ENCODE results near the gene GABBR1. TPM values are rescaled to one million over a fixed set of nuclear protein-coding genes. Genes with fewer than 3 reads are reported as not detected.

Gene GABBR1
- total RNA-seq, 4 donors from 2014 or later, result 30.6 to 47.8 (median 40.6) TPM

DNA sequence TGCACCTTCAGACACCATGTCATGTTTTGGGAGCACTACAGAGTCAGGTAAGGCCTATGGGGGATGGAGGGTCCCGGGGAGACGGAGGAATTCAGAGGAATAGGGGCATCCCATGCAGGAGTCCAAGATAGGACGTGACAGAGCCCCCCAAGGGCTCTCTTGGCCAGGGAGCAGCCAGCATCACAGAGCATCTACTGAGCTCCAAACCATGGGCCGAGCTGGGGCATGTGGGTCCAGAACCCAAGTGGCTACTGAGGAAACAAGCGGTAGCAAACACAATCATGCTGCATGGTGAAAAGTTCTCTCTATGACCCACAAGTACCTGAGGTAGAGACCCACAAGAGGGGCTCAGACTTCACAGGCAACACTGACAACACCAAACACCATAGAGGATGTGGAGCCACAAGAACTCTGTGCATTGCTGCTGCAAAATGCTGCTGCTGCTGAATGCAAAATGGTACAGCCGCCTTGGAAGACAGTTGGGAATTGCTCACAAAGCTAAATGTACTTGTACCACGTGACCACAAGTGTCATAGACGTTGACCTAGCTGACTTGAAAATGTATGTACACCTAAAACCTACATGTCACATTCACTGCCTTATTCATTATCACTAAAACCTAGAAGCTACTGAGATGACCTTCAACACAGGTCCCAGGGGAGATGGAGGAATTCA lies 111.8 kb downstream of the GABBR1 start:
- H3K36me3 ChIP-seq, result no peaks in the 10 kb centered on the region
- WGBS, result 71% methylated on average over 8 of the region's 8 CpGs
- no peaks in the 10 kb centered on the region for H3K4me1 ChIP-seq
- intact Hi-C loops (cut with DNase I), result no loop called here
- DNase-seq (ENCODE audit: extremely low spot score), result peak; percentile 77
- no peak overlapping the region for H3K27ac ChIP-seq (replicated peaks in 1 of 4)
- no peaks in the 10 kb centered on the region for H3K27me3 ChIP-seq
- TF ChIP-seq POLR2AphosphoS5 (IDR thresholded peaks at IDR 0.05) (no peak), POLR2A (IDR thresholded peaks at IDR 0.05; ENCODE audit: low read depth) (no peak), EP300 (IDR thresholded peaks at IDR 0.05) (no peak)
- TF ChIP-seq, protein P1, sequence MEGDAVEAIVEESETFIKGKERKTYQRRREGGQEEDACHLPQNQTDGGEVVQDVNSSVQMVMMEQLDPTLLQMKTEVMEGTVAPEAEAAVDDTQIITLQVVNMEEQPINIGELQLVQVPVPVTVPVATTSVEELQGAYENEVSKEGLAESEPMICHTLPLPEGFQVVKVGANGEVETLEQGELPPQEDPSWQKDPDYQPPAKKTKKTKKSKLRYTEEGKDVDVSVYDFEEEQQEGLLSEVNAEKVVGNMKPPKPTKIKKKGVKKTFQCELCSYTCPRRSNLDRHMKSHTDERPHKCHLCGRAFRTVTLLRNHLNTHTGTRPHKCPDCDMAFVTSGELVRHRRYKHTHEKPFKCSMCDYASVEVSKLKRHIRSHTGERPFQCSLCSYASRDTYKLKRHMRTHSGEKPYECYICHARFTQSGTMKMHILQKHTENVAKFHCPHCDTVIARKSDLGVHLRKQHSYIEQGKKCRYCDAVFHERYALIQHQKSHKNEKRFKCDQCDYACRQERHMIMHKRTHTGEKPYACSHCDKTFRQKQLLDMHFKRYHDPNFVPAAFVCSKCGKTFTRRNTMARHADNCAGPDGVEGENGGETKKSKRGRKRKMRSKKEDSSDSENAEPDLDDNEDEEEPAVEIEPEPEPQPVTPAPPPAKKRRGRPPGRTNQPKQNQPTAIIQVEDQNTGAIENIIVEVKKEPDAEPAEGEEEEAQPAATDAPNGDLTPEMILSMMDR (IDR thresholded peaks at IDR 0.05), result no peak
- H3K9me3 ChIP-seq, result no peaks in the 10 kb centered on the region
- no peak overlapping the region for H3K4me3 ChIP-seq

- DNase-seq (ENCODE audit: extremely low spot score), result peak; percentile 72
- no peaks in the 10 kb centered on the region for H3K4me1 ChIP-seq
- H3K27ac ChIP-seq (replicated peaks in 1 of 4), result no peak overlapping the region
- no peaks in the 10 kb centered on the region for H3K36me3 ChIP-seq
- 72% methylated on average over 4 of the region's 4 CpGs for WGBS
- no peaks in the 10 kb centered on the region for H3K9me3 ChIP-seq
- intact Hi-C loops (cut with DNase I), result no loop called here
- H3K27me3 ChIP-seq, result no peaks in the 10 kb centered on the region
- no peak overlapping the region for H3K4me3 ChIP-seq
- TF ChIP-seq, protein P1 (IDR thresholded peaks at IDR 0.05), result no peak
- TF ChIP-seq POLR2AphosphoS5 (IDR thresholded peaks at IDR 0.05) (no peak), EP300 (IDR thresholded peaks at IDR 0.05) (no peak), POLR2A (IDR thresholded peaks at IDR 0.05; ENCODE audit: low read depth) (no peak)
Observed at GRCh38 chr6:29520232-29520631, 112.8 kb downstream of the GABBR1 start.

DNA sequence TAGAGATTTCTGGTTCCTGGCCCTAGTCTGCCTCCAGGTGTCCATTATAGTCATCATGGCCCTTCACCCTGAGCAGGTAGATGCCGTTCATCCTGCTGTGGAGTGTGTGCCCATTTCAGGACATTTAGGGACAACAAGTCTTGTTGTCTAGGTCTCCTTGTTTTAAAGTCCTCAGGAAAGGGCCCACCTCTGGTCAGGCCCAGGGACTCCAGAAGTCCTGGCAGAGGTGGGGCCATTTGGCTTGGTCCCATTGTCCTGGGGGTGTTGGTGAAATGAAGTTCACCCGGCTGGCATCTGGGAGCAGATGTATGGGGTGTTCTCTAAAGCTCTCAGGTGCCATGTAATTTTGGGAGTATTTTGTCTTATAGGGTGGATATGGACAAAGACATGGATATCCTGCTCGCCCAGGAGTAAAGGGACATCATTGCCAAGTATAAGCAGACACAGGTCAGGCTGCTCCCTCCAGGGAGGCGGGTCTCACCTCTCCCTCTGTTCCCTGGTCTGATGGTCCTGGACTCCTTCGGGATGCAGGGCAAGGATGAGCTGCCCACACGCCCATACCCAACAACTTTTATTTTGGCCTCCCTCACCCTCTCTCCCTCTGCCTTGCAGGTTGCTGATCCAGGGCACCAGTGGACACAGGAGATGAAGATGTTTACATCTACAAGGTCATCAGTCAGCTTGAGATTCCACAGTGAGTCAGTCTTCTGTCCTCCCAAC lies 113.5 kb downstream of the GABBR1 start:
- no peak for TF ChIP-seq POLR2A (IDR thresholded peaks at IDR 0.05; ENCODE audit: low read depth)
- TF ChIP-seq EP300 (IDR thresholded peaks at IDR 0.05), result no peak
- TF ChIP-seq, protein P1 (IDR thresholded peaks at IDR 0.05), result no peak
- TF ChIP-seq POLR2AphosphoS5 (IDR thresholded peaks at IDR 0.05), result no peak
- Histone ChIP-seq H3K27ac (replicated peaks in 1 of 4) (no peak overlapping the region), H3K9me3 (no peaks in the 10 kb centered on the region), H3K4me1 (no peaks in the 10 kb centered on the region), H3K27me3 (no peaks in the 10 kb centered on the region), H3K4me3 (no peak overlapping the region), H3K36me3 (no peaks in the 10 kb centered on the region)
- no peak for DNase-seq (ENCODE audit: extremely low spot score)
- intact Hi-C loops (cut with DNase I), result no loop called here
- 82% methylated on average over 3 of the region's 6 CpGs for WGBS

GRCh38 chr6:29517728-29518440 lies 115.1 kb downstream of the GABBR1 start:
- Histone ChIP-seq H3K27ac (replicated peaks in 1 of 4) (no peak overlapping the region), H3K4me3 (no peak overlapping the region), H3K36me3 (no peaks in the 10 kb centered on the region), H3K9me3 (no peaks in the 10 kb centered on the region), H3K4me1 (no peaks in the 10 kb centered on the region), H3K27me3 (no peaks in the 10 kb centered on the region)
- DNase-seq (ENCODE audit: extremely low spot score), result no peak
- no peak for TF ChIP-seq EP300 (IDR thresholded peaks at IDR 0.05)
- TF ChIP-seq, protein P1 (IDR thresholded peaks at IDR 0.05), result no peak
- no peak for TF ChIP-seq POLR2A (IDR thresholded peaks at IDR 0.05; ENCODE audit: low read depth)
- no peak for TF ChIP-seq POLR2AphosphoS5 (IDR thresholded peaks at IDR 0.05)
- WGBS, result 67% methylated on average over 6 of the region's 7 CpGs
- intact Hi-C loops (cut with DNase I), result no loop called here

Measured in esophagus muscularis mucosa (tissue), 4 donors.